Endothelial cell of umbilical vein (primary cell): ENCODE results near the gene MDH1. TPM values are rescaled to one million over a fixed set of nuclear protein-coding genes. Genes with fewer than 3 reads are reported as not detected.

Source experiments
- BruUV-seq: library from RNA; stranded (reverse); fragments of 400-500 nt; replicated peaks from 2 replicates; lab custom pipeline; 2021; lab: Mats Ljungman, UMichigan
- CTCF ChIA-PET: fragments of 300-600, 350-600 bp; sonication (Branson Sonifier 250); formaldehyde crosslinking; loops from one replicate; lab custom pipeline; 2021; ENCODE audit warnings: antibody characterized with exemption, inconsistent platforms; lab: Charles Lee
- POLR2A ChIA-PET: fragments of 300-600, 350-600 bp; sonication (Branson Sonifier 250); formaldehyde crosslinking; loops from one replicate; lab custom pipeline; 2021; ENCODE audit warnings: antibody characterized with exemption, inconsistent platforms; lab: Charles Lee
- DNase-seq: peaks from one replicate; pipeline ENCODE4 v3.0.0-alpha.2; 2011; ENCODE audit warnings: low read depth, low spot score
- FAIRE-seq: peaks from 2 replicates; lab custom pipeline; 2011; peaks lifted over from hg19 to GRCh38; lab: Jason Lieb, UNC
- H2AFZ ChIP-seq: 2 replicates; pipeline ENCODE4 v1.6.0; 2012; ENCODE audit warnings: low read depth, low read length, control low read depth, inconsistent platforms
- H3K27ac ChIP-seq: 2 replicates; pipeline ENCODE4 v1.5.1; 2011; ENCODE audit warnings: low read depth, mild to moderate bottlenecking, control low read depth, low read length, moderate library complexity; ENCODE audit not compliant: insufficient read depth
- H3K27me3 ChIP-seq, 2 experiments: 2 replicates each; pipeline versions ENCODE4 v1.6.0 to v1.6.1; 2011; ENCODE audit warnings: low read length in 2 of 2, mixed read lengths in 1 of 2; ENCODE audit not compliant: control insufficient read depth in 2 of 2, insufficient read depth in 2 of 2
- H3K36me3 ChIP-seq, 2 experiments: 2 replicates in 1 of 2; 3 replicates in 1 of 2; pipeline ENCODE4 v1.5.1; 2011; ENCODE audit warnings: low read length in 2 of 2, mild to moderate bottlenecking in 1 of 2, moderate library complexity in 1 of 2; ENCODE audit not compliant: control insufficient read depth in 2 of 2, insufficient read depth in 2 of 2; ENCODE audit errors: extremely low read depth in 1 of 2
- H3K4me1 ChIP-seq: 3 replicates; pipeline ENCODE4 v1.5.1; 2011; ENCODE audit warnings: mild to moderate bottlenecking, low read length; ENCODE audit not compliant: control insufficient read depth, insufficient read depth; ENCODE audit errors: extremely low read depth
- H3K4me2 ChIP-seq: 2 replicates; pipeline ENCODE4 v1.6.1; 2011; ENCODE audit warnings: low read length, control low read depth, mixed read lengths; ENCODE audit not compliant: insufficient read depth
- H3K4me3 ChIP-seq, 3 experiments: fragments of 200-600 bp in 1 of 3; sonication (generic), shearing (Covaris generic) in 1 of 3; replicated peaks in 1 of 3; 2 replicates each; pipeline ENCODE4 v1.5.1; 2011 to 2016; ENCODE audit warnings: control low read depth in 3 of 3, low read length in 3 of 3, mild to moderate bottlenecking in 2 of 3, inconsistent platforms in 1 of 3, low read depth in 1 of 3, moderate library complexity in 1 of 3; ENCODE audit not compliant: insufficient read depth in 1 of 3
- H3K79me2 ChIP-seq: 2 replicates; pipeline ENCODE4 v1.6.0; 2012; ENCODE audit warnings: low read length, inconsistent platforms; ENCODE audit not compliant: control insufficient read depth, insufficient read depth
- H3K9ac ChIP-seq: replicated peaks from 2 replicates; pipeline ENCODE3; 2011; ENCODE audit warnings: low read length, control low read depth; ENCODE audit not compliant: insufficient read depth; ENCODE audit errors: extremely low read depth
- H3K9me1 ChIP-seq: replicated peaks from 3 replicates; pipeline ENCODE4 v1.6.0; 2011; ENCODE audit warnings: mild to moderate bottlenecking, low read length; ENCODE audit not compliant: control insufficient read depth, insufficient read depth; ENCODE audit errors: extremely low read depth
- H3K9me3 ChIP-seq: replicated peaks from 2 replicates; pipeline ENCODE4 v1.5.1; 2012; ENCODE audit warnings: low read length, inconsistent platforms; ENCODE audit not compliant: control insufficient read depth, insufficient read depth
- H4K20me1 ChIP-seq: replicated peaks from 2 replicates; pipeline ENCODE3; 2011; ENCODE audit warnings: mild to moderate bottlenecking, low read length; ENCODE audit not compliant: control insufficient read depth, insufficient read depth; ENCODE audit errors: extremely low read depth
- CTCF ChIP-seq, 2 donors: IDR thresholded peaks; 1 replicate in 1 of 2; 2 replicates in 1 of 2; pipeline ENCODE4 v1.5.1; 2011; ENCODE audit warnings: low read length in 2 of 2, mild to moderate bottlenecking in 2 of 2, moderate library complexity in 2 of 2, control low read depth in 1 of 2, inconsistent platforms in 1 of 2, low read depth in 1 of 2; ENCODE audit not compliant: insufficient read depth in 1 of 2; ENCODE audit errors: extremely low read depth in 1 of 2
- EZH2 ChIP-seq: IDR thresholded peaks from 2 replicates; pipeline ENCODE4 v1.6.1; 2012; ENCODE audit warnings: borderline replicate concordance, low read depth, mild to moderate bottlenecking, moderate library complexity, low read length, inconsistent platforms; ENCODE audit not compliant: severe bottlenecking
- FOS ChIP-seq: IDR thresholded peaks from 2 replicates; pipeline ENCODE4 v1.6.1; 2011; ENCODE audit warnings: mild to moderate bottlenecking, low read length, moderate library complexity, borderline replicate concordance; ENCODE audit not compliant: insufficient read depth
- GATA2 ChIP-seq: IDR thresholded peaks from 2 replicates; pipeline ENCODE4 v1.7.0; 2011; ENCODE audit warnings: low read depth, mild to moderate bottlenecking, moderate library complexity, mixed read lengths, low read length; ENCODE audit not compliant: insufficient read length, insufficient read depth
- JUN ChIP-seq: IDR thresholded peaks from 2 replicates; pipeline ENCODE4 v1.6.1; 2011; ENCODE audit warnings: borderline replicate concordance, low read depth; ENCODE audit not compliant: insufficient read length, insufficient read depth
- MAX ChIP-seq: IDR thresholded peaks from 2 replicates; pipeline ENCODE4 v1.6.1; 2011; ENCODE audit not compliant: insufficient read depth, insufficient read length
- MYC ChIP-seq: IDR thresholded peaks from one replicate; pipeline ENCODE4 v1.6.1; 2011; ENCODE audit warnings: mild to moderate bottlenecking, low read depth, low read length
- POLR2A ChIP-seq: IDR thresholded peaks from 2 replicates; pipeline ENCODE4 v1.6.1; 2012; ENCODE audit warnings: low read depth, mild to moderate bottlenecking, control low read depth, low read length
- POLR2AphosphoS5 ChIP-seq: IDR thresholded peaks from 2 replicates; pipeline ENCODE4 v1.6.1; 2012; ENCODE audit warnings: low read depth, mild to moderate bottlenecking, control low read depth, low read length, moderate library complexity; ENCODE audit not compliant: insufficient read depth
- dilution Hi-C: fragments of 300-500 bp; cut with MboI; formaldehyde crosslinking; loops from one replicate; pipeline ENCODE4 v1.15.0; 2019; ENCODE audit warnings: low sequenced_read_pairs; ENCODE audit not compliant: extremely low pct_ligation_motif_present
- intact Hi-C: fragments of 100-400 bp; cut with micrococcal nuclease; formaldehyde crosslinking; loops from one replicate; pipeline ENCODE4 v1.10.0; 2022
- polyA plus RNA-seq, 4 experiments: library from polyadenylated mRNA; depleted of rRNA in 3 of 4; stranded (reverse) in 3 of 4; unstranded in 1 of 4; fragments of >200 nt; gene quantifications; 2 replicates each; pipeline versions ENCODE4 v1.2.1 to v1.2.3, GENCODE V29; 2011 to 2012; ENCODE audit warnings: missing spikeins in 1 of 4
- total RNA-seq: library from RNA; stranded (reverse); gene quantifications from 2 replicates; pipeline ENCODE4 v1.2.3, GENCODE V29; 2021

The MDH1 gene
- total and polyA plus RNA-seq, 2 donors (not counting 3 experiments of a cell fraction or from before 2014, with no cell fraction given): 107 to 121 TPM

GRCh38 chr2:63639344-63639743 is 50.6 kb downstream of the MDH1 start:
- CTCF ChIA-PET: no interaction called here
- H4K20me1 ChIP-seq: no peaks in the 10 kb centered on the region
- no peak overlapping the region for H3K4me3 ChIP-seq
- intact Hi-C loops (no loop called here), dilution Hi-C loops (no loop called here)
- H3K9ac ChIP-seq: no peak overlapping the region
- H2AFZ ChIP-seq: no peak overlapping the region
- H3K79me2 ChIP-seq: no peaks in the 10 kb centered on the region
- FAIRE-seq (no peak), DNase-seq (no peak)
- no peaks in the 10 kb centered on the region for H3K36me3 ChIP-seq
- peaks cover 3 to 4% of the 10 kb centered on the region in 2 experiments for H3K27me3 ChIP-seq
- BruUV-seq: no TSS peak
- no peaks in the 10 kb centered on the region for H3K4me1 ChIP-seq
- TF ChIP-seq GATA2 (no peak), MYC (no peak), POLR2A (no peak), CTCF (IDR thresholded peaks at IDR 0.05; ENCODE audit: extremely low read depth in 1 of 2, insufficient read depth in 1 of 2, low read depth in 1 of 2, low read length in 2 of 2) (no peak), EZH2 (no peak), POLR2AphosphoS5 (no peak), JUN (no peak)
- no peaks in the 10 kb centered on the region for H3K9me3 ChIP-seq
- POLR2A ChIA-PET: no interaction called here
- H3K4me2 ChIP-seq: no peak overlapping the region
- no peak overlapping the region for H3K27ac ChIP-seq
- H3K9me1 ChIP-seq: no peaks in the 10 kb centered on the region

- TF ChIP-seq JUN (no peak), POLR2A (no peak), FOS (no peak), CTCF (IDR thresholded peaks at IDR 0.05; ENCODE audit: extremely low read depth in 1 of 2, insufficient read depth in 1 of 2, low read depth in 1 of 2, low read length in 2 of 2) (no peak), POLR2AphosphoS5 (no peak), GATA2 (no peak), MAX (no peak), EZH2 (no peak), MYC (no peak)
- peaks cover 4% of the 10 kb centered on the region in 2 experiments for H3K27me3 ChIP-seq
- no peaks in the 10 kb centered on the region for H3K9me1 ChIP-seq
- no peaks in the 10 kb centered on the region for H3K36me3 ChIP-seq
- no peaks in the 10 kb centered on the region for H3K4me1 ChIP-seq
- ChIA-PET POLR2A (no interaction called here), CTCF (no interaction called here)
- H3K4me3 ChIP-seq: no peak overlapping the region
- no peaks in the 10 kb centered on the region for H4K20me1 ChIP-seq
- FAIRE-seq: no peak
- H3K9me3 ChIP-seq: no peaks in the 10 kb centered on the region
- no peaks in the 10 kb centered on the region for H3K79me2 ChIP-seq
- intact Hi-C loops: no loop called here
- H3K9ac ChIP-seq: no peak overlapping the region
- H2AFZ ChIP-seq: no peak overlapping the region
- no peak overlapping the region for H3K27ac ChIP-seq
- no TSS peak for BruUV-seq
- no peak overlapping the region for H3K4me2 ChIP-seq
- DNase-seq: no peak
- dilution Hi-C loops: no loop called here
These were observed 54.2 kb downstream of the MDH1 start for GRCh38 chr2:63642946-63643345.
